Effector memory CD8-positive, alpha-beta T cell (primary cell): Measurements from ENCODE around the gene PLEKHH1.

Experiments used
- ATAC-seq: fragments of 150-1000 bp; cut with Tn5 transposase; replicated peaks from 2 replicates; pipeline ENCODE4 v1.10.0; 2021; ENCODE audit warnings: mild to moderate bottlenecking, moderate library complexity
- DNase-seq, 3 experiments: peaks; one replicate each; pipeline ENCODE4 v3.0.0; 2021
- H3K27ac Mint-ChIP-seq, 2 donors: one replicate each; pipeline ENCODE4 v1.8.0; 2022; ENCODE audit warnings: mild to moderate bottlenecking in 2 of 2, mixed read lengths in 2 of 2, moderate library complexity in 2 of 2
- H3K27me3 Mint-ChIP-seq, 2 donors: one replicate each; pipeline ENCODE4 v1.8.0; 2022; ENCODE audit warnings: mixed read lengths in 2 of 2
- H3K36me3 Mint-ChIP-seq: one replicate; pipeline ENCODE4 v1.8.0; 2022; ENCODE audit warnings: mild to moderate bottlenecking, moderate library complexity, mixed read lengths; ENCODE audit not compliant: insufficient read depth
- H3K4me1 Mint-ChIP-seq, 2 donors: one replicate each; pipeline ENCODE4 v1.8.0; 2022; ENCODE audit warnings: low read depth in 2 of 2, mixed read lengths in 2 of 2
- H3K4me3 Mint-ChIP-seq, 2 donors: one replicate each; pipeline ENCODE4 v1.8.0; 2022; ENCODE audit warnings: mild to moderate bottlenecking in 2 of 2, mixed read lengths in 2 of 2, moderate library complexity in 2 of 2
- H3K9me3 Mint-ChIP-seq, 2 donors: one replicate each; pipeline ENCODE4 v1.8.0; 2022; ENCODE audit warnings: mixed read lengths in 2 of 2

Gene PLEKHH1

GRCh38 chr14:67549734-67550133 lies 16.6 kb downstream of the PLEKHH1 start:
- Mint-ChIP-seq H3K4me1 (no peaks in the 10 kb centered on the region), H3K27me3 (peaks cover 9 to 61% of the 10 kb centered on the region in 2 donors), H3K9me3 (no peaks in the 10 kb centered on the region), H3K4me3 (no peak overlapping the region), H3K36me3 (peaks cover 3% of the 10 kb centered on the region), H3K27ac (no peak overlapping the region)
- ATAC-seq (no peak), DNase-seq (no peak)

DNA sequence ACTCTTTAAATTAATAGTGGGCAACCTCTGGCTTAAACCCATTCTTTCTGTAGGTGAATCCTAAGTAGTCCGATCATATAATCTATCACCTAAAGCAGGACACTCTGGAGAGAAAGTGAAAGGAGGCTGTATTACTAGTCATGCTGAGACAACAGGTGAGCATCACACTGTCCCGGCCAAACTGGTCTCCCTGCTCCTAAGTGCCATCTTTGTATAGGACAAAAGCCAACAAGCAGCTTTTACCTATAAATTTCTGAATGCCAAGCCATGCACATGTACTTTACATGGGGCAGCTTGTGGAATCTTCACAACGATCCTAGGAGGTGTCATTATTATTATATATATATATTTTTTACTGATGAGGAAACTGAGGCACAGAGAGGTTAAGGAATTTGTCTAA lies 18.0 kb downstream of the PLEKHH1 start:
- H3K4me1 Mint-ChIP-seq, result peaks cover 0 to 3% of the 10 kb centered on the region in 2 donors
- no peak overlapping the region for H3K4me3 Mint-ChIP-seq
- DNase-seq (no peak), ATAC-seq (no peak)
- H3K36me3 Mint-ChIP-seq, result peaks cover 3% of the 10 kb centered on the region
- no peaks in the 10 kb centered on the region for H3K9me3 Mint-ChIP-seq
- H3K27me3 Mint-ChIP-seq, result peaks cover 9 to 55% of the 10 kb centered on the region in 2 donors
- no peak overlapping the region for H3K27ac Mint-ChIP-seq

- no peak for DNase-seq
- Mint-ChIP-seq H3K36me3 (peaks cover 3% of the 10 kb centered on the region), H3K4me1 (peaks cover 0 to 3% of the 10 kb centered on the region in 2 donors), H3K27ac (no peak overlapping the region), H3K9me3 (no peaks in the 10 kb centered on the region), H3K27me3 (peaks cover 5 to 47% of the 10 kb centered on the region in 2 donors), H3K4me3 (no peak overlapping the region)
- no peak for ATAC-seq
Observed at GRCh38 chr14:67551940-67552339, 18.9 kb downstream of the PLEKHH1 start.

GRCh38 chr14:67553547-67553946 lies 20.5 kb downstream of the PLEKHH1 start:
- Mint-ChIP-seq H3K9me3 (no peaks in the 10 kb centered on the region), H3K36me3 (peaks cover 3% of the 10 kb centered on the region), H3K4me1 (peaks cover 0 to 3% of the 10 kb centered on the region in 2 donors), H3K27me3 (peaks cover 0 to 40% of the 10 kb centered on the region in 2 donors), H3K4me3 (no peak overlapping the region), H3K27ac (no peak overlapping the region)
- no peak for ATAC-seq
- no peak for DNase-seq

- peaks cover 3% of the 10 kb centered on the region for H3K36me3 Mint-ChIP-seq
- H3K27me3 Mint-ChIP-seq, result peaks cover 0 to 36% of the 10 kb centered on the region in 2 donors
- ATAC-seq, result no peak
- H3K4me1 Mint-ChIP-seq, result peaks cover 0 to 3% of the 10 kb centered on the region in 2 donors
- H3K4me3 Mint-ChIP-seq, result no peak overlapping the region
- no peaks in the 10 kb centered on the region for H3K9me3 Mint-ChIP-seq
- no peak overlapping the region for H3K27ac Mint-ChIP-seq
- no peak for DNase-seq
Observed at GRCh38 chr14:67554341-67554740, 21.3 kb downstream of the PLEKHH1 start.

DNA sequence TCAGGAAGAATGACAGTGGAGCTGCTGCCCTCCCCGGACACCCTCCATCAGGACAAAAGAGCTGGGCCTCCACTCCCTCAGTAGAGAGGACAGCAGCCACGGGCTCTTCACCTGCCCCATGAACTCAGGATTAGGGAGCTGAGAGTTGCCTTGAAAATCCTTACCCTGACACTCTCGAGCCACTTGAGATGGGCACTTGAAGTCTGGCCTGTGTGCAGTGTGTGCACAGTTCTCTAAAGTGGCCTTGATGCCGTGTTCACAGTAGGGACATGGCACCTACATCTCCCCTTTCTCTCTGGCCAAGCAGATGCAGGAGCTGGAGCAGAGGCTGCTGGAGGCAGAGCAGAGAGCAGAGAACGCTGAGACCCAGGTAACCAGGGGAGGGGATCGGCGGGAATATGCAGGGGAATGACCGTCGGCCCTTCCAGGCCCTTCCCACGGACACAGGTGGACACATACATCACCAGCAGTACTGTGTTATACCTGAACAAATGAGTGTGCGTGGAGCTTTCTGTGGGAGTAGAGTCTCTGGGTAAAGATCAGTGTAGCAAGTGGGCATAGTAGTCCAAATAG lies 22.5 kb downstream of the PLEKHH1 start:
- ATAC-seq (no peak), DNase-seq (no peak)
- Mint-ChIP-seq H3K9me3 (no peaks in the 10 kb centered on the region), H3K27me3 (peaks cover 0 to 30% of the 10 kb centered on the region in 2 donors), H3K36me3 (peaks cover 3% of the 10 kb centered on the region), H3K4me3 (no peak overlapping the region), H3K4me1 (peaks cover 0 to 3% of the 10 kb centered on the region in 2 donors), H3K27ac (no peak overlapping the region)

GRCh38 chr14:67556671-67557070 lies 23.6 kb downstream of the PLEKHH1 start:
- Mint-ChIP-seq H3K4me3 (no peak overlapping the region), H3K27ac (no peak overlapping the region), H3K36me3 (peaks cover 3% of the 10 kb centered on the region), H3K9me3 (no peaks in the 10 kb centered on the region), H3K4me1 (peaks cover 0 to 3% of the 10 kb centered on the region in 2 donors), H3K27me3 (peaks cover 0 to 24% of the 10 kb centered on the region in 2 donors)
- ATAC-seq (no peak), DNase-seq (no peak)

DNA sequence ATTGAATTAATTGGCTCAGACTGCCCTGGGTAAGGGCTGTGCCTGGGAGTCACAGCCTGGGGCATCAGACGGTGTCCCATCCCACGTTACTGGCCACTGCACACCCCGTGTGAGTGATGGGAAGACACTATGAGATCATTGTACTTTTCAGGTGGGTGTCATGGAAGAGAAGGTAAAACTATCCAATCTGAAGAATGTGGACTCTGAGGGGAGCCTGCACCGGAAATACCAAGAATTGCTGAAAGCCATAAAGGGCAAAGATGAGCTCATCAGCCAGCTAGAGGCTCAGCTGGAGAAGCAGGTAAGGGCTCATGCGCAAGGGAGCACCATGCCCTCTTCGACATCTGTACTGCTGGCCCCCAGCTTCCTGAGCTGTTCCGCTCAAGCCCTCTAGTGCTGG lies 24.0 kb downstream of the PLEKHH1 start:
- Mint-ChIP-seq H3K27ac (no peak overlapping the region), H3K36me3 (peaks cover 3% of the 10 kb centered on the region), H3K4me1 (peaks cover 0 to 3% of the 10 kb centered on the region in 2 donors), H3K4me3 (no peak overlapping the region), H3K27me3 (peaks cover 0 to 20% of the 10 kb centered on the region in 2 donors), H3K9me3 (no peaks in the 10 kb centered on the region)
- ATAC-seq (no peak), DNase-seq (no peak)

DNA sequence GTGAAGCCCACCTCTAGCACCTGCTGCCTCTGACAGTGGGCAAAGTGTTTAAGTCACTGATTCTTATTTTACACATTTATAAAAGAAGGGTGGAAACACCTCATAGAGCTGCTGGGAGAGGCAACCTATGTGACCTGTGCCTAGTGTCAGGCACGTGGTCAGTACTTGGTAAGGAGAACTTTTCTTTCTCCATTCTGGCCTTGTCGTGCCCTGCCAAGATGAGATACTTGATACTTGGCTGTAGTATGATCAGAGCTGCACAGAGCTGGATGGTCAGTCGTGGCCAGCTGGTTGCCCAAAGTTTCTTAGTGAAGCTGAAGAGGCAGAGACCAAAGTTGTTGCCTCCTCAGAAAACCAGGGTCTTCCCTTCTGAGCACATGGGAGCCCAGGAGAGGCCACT lies 24.6 kb downstream of the PLEKHH1 start:
- peaks cover 0 to 17% of the 10 kb centered on the region in 2 donors for H3K27me3 Mint-ChIP-seq
- DNase-seq, result no peak
- H3K27ac Mint-ChIP-seq, result no peak overlapping the region
- peaks cover 3% of the 10 kb centered on the region for H3K36me3 Mint-ChIP-seq
- no peak for ATAC-seq
- H3K4me3 Mint-ChIP-seq, result no peak overlapping the region
- no peaks in the 10 kb centered on the region for H3K9me3 Mint-ChIP-seq
- H3K4me1 Mint-ChIP-seq, result peaks cover 0 to 3% of the 10 kb centered on the region in 2 donors

GRCh38 chr14:67559639-67560038 lies 26.5 kb downstream of the PLEKHH1 start:
- Mint-ChIP-seq H3K9me3 (no peaks in the 10 kb centered on the region), H3K27me3 (peaks cover 0 to 7% of the 10 kb centered on the region in 2 donors), H3K36me3 (no peaks in the 10 kb centered on the region), H3K4me1 (peaks cover 0 to 3% of the 10 kb centered on the region in 2 donors), H3K27ac (no peak overlapping the region), H3K4me3 (no peak overlapping the region)
- DNase-seq, result no peak
- ATAC-seq, result no peak

- Mint-ChIP-seq H3K4me3 (no peak overlapping the region), H3K36me3 (no peaks in the 10 kb centered on the region), H3K27ac (no peak overlapping the region), H3K9me3 (no peaks in the 10 kb centered on the region), H3K27me3 (peaks cover 1 to 17% of the 10 kb centered on the region in 2 donors), H3K4me1 (no peaks in the 10 kb centered on the region)
- ATAC-seq, result no peak
- DNase-seq, result no peak
Observed at GRCh38 chr14:67562025-67562775, 29.1 kb downstream of the PLEKHH1 start.

- Mint-ChIP-seq H3K4me3 (no peak overlapping the region), H3K36me3 (no peaks in the 10 kb centered on the region), H3K4me1 (no peaks in the 10 kb centered on the region), H3K27me3 (peaks cover 7 to 22% of the 10 kb centered on the region in 2 donors), H3K27ac (no peak overlapping the region), H3K9me3 (no peaks in the 10 kb centered on the region)
- ATAC-seq (no peak), DNase-seq (no peak)
Observed at GRCh38 chr14:67562776-67563150, 29.7 kb downstream of the PLEKHH1 start.

- H3K27ac Mint-ChIP-seq, result no peak overlapping the region
- H3K9me3 Mint-ChIP-seq, result no peaks in the 10 kb centered on the region
- DNase-seq (no peak), ATAC-seq (no peak)
- H3K4me1 Mint-ChIP-seq, result no peaks in the 10 kb centered on the region
- H3K4me3 Mint-ChIP-seq, result no peak overlapping the region
- no peaks in the 10 kb centered on the region for H3K36me3 Mint-ChIP-seq
- peaks cover 7 to 25% of the 10 kb centered on the region in 2 donors for H3K27me3 Mint-ChIP-seq
Observed at GRCh38 chr14:67564236-67564635, 31.1 kb downstream of the PLEKHH1 start.

GRCh38 chr14:67566908-67567307 lies 33.8 kb downstream of the PLEKHH1 start:
- Mint-ChIP-seq H3K9me3 (no peaks in the 10 kb centered on the region), H3K4me3 (no peak overlapping the region), H3K27ac (no peak overlapping the region), H3K27me3 (peaks cover 13 to 35% of the 10 kb centered on the region in 2 donors), H3K36me3 (peaks cover 4% of the 10 kb centered on the region), H3K4me1 (peaks cover 0 to 4% of the 10 kb centered on the region in 2 donors)
- no peak for DNase-seq
- no peak for ATAC-seq
